PFSK-1 (cell line): ENCODE data around the gene GALNT5.

Source experiments
- FOXP2 ChIP-seq: optimal IDR thresholded peaks from 2 replicates; pipeline ENCODE3; 2011; ENCODE audit warnings: borderline replicate concordance, control low read depth, inconsistent platforms; ENCODE audit not compliant: insufficient read depth; ENCODE audit errors: extremely low read length, extremely low read depth
- POLR2AphosphoS5 ChIP-seq: IDR thresholded peaks from 2 replicates; pipeline ENCODE4 v1.6.1; 2012; ENCODE audit warnings: low read depth, mild to moderate bottlenecking, control low read depth, low read length, moderate library complexity
- SIN3A ChIP-seq: IDR thresholded peaks from 2 replicates; pipeline ENCODE4 v1.6.1; 2012; ENCODE audit warnings: mild to moderate bottlenecking, low read length, moderate library complexity, borderline replicate concordance; ENCODE audit not compliant: insufficient read depth
- TAF1 ChIP-seq: IDR thresholded peaks from 2 replicates; pipeline ENCODE4 v1.6.1; 2012; ENCODE audit warnings: low read length, control low read depth, borderline replicate concordance; ENCODE audit not compliant: insufficient read depth
- TF ChIP-seq, protein P1 (sequence below), 2 experiments: IDR thresholded peaks; 2 replicates each; pipeline versions ENCODE4 v1.6.1 to v1.8.0; 2011 to 2012; ENCODE audit warnings: low read depth in 2 of 2, low read length in 2 of 2, control low read depth in 1 of 2, inconsistent platforms in 1 of 2, mild to moderate bottlenecking in 1 of 2, moderate library complexity in 1 of 2; ENCODE audit not compliant: insufficient read depth in 1 of 2

Gene GALNT5

DNA sequence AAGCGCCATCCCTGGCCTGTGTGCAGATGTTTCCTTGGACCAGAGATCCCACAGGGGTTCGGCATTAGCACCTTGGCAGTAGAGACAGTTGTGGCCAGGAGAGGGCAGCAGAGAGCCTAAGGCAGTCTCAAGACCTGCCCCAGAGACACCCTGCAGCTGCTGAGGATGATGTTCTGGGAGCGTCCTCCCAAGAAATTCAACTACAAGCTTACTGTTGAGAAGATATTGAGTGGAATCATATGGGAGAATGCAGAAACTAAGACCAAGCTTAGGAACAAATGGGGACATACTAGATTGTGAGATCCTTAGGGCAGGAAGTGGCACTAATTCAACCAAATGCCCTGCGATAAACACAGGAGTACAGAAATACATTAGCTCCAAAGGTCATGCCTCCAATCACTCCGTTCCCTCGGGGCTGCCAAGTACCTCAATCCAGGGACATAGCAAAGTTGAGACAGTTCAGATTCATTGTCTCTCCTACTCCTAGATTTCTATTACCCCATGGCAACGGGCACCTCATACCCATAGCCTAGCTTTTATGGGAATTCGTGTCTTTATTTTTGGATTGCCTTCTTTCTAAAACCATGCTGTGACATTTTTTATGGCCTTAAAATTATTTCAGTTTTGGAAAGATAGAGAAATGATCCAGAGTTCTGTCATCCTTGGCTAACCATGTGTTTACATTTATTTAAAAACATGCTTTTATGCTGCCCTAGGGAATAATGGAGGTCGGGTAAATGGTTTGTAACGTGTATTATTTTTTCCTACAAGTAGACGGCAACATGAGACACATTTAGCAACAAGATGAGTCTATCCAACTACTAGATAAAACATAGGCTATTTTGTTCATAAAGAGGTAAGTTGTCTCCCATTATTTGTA is 70.4 kb downstream of the GALNT5 start:
- no peak for TF ChIP-seq TAF1
- TF ChIP-seq POLR2AphosphoS5 = no peak
- TF ChIP-seq FOXP2 = peak; percentile 14

DNA sequence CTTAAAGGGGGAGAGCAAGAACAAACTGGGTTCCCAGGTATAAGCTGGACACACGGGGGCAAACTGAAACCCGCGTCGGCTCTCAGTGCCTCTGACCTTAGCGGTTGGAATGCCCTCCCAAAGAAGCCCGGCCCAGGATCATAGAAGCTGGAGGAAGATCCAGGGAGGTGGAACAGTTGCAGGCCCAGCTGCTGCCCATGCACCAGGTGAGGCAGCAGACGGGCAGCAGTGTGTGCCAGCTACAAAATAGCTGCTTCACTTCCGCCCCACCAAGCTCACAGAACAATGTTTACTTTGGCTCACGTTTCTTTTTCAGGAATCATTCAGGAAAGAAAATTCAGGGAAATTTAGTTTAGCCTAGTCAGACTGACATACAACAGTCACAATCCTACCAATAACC is 72.0 kb downstream of the GALNT5 start:
- TF ChIP-seq FOXP2 = no peak
- no peak for TF ChIP-seq POLR2AphosphoS5
- TF ChIP-seq, protein P1, sequence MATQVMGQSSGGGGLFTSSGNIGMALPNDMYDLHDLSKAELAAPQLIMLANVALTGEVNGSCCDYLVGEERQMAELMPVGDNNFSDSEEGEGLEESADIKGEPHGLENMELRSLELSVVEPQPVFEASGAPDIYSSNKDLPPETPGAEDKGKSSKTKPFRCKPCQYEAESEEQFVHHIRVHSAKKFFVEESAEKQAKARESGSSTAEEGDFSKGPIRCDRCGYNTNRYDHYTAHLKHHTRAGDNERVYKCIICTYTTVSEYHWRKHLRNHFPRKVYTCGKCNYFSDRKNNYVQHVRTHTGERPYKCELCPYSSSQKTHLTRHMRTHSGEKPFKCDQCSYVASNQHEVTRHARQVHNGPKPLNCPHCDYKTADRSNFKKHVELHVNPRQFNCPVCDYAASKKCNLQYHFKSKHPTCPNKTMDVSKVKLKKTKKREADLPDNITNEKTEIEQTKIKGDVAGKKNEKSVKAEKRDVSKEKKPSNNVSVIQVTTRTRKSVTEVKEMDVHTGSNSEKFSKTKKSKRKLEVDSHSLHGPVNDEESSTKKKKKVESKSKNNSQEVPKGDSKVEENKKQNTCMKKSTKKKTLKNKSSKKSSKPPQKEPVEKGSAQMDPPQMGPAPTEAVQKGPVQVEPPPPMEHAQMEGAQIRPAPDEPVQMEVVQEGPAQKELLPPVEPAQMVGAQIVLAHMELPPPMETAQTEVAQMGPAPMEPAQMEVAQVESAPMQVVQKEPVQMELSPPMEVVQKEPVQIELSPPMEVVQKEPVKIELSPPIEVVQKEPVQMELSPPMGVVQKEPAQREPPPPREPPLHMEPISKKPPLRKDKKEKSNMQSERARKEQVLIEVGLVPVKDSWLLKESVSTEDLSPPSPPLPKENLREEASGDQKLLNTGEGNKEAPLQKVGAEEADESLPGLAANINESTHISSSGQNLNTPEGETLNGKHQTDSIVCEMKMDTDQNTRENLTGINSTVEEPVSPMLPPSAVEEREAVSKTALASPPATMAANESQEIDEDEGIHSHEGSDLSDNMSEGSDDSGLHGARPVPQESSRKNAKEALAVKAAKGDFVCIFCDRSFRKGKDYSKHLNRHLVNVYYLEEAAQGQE (IDR thresholded peaks at IDR 0.05; ENCODE audit: insufficient read depth in 1 of 2, low read depth in 2 of 2, low read length in 2 of 2) = no peak
- TF ChIP-seq SIN3A = no peak
- TF ChIP-seq TAF1 = no peak

DNA sequence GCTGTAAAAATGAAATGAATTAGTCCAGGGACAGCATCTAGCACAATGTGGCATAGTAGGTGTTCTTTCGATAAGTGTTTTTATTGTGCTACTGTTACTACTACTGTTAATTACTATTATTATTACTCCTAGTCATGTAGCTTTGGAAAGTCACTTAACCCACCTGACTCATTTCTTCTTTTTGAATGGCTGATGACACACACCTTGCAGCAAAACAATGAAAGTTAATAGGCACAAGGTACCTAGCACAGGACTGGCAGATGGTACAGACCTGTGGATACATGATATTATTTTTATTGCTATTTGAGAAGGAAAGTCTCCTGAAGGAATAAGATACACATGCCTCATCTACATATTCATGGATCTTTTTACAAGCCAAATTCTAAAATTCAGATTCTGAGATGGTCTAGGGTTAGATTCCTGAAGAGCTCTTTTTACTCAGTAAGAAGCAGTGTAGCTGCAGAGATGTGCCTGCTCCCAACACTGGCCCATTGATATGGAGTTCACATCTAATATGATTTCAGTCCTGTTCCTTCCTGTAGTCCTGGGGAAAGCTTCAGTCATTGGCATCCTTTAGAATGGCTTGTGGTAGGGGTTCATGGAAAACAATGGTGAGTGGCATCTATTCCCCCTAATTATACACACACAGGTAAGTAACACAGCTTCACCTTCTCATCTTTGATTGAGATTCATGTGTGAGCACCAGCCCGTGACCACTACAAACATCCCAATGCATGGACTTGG is 76.0 kb downstream of the GALNT5 start:
- TF ChIP-seq POLR2AphosphoS5 (no peak), FOXP2 (no peak), SIN3A (no peak), TAF1 (no peak)
- TF ChIP-seq, protein P1 (IDR thresholded peaks at IDR 0.05; ENCODE audit: insufficient read depth in 1 of 2, low read depth in 2 of 2, low read length in 2 of 2) = no peak

DNA sequence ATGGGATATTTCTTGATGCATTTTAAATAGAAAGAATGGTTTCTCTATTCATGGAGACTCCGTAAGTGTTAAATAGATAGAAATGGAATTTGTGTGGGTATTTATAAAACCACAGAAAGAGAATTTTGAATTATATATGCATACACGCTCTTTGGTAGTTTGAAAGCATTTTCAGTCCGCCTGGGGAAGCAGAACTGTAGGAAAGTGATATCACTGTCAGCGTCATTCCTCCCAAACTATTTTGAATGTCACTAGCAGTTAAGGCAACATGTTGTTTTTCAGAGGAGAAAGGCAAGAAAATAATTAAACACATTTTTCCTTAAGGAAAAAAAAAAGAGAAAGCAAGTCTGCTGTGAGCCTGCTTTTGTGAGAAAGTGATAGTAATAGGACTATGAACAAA is 76.8 kb downstream of the GALNT5 start:
- TF ChIP-seq FOXP2 (no peak), POLR2AphosphoS5 (no peak), TAF1 (no peak), SIN3A (no peak)

DNA sequence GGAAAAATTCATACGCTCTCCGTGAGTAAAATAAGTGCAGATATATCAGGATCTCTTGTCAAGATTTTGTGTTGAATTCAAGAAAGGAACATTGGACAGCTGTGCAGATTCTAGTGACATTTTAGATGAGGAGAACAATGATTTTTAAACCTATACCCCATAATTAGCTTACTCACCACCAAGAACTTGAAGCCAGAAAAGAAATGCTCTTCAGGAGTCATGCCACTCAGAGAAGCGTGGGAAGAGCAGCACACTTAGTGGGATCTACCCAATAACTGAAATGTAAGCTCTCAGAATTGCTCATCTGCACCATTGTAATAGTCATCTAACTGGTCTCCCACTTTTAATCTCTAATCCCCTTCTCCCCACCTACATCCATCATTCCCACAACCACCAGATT is 77.3 kb downstream of the GALNT5 start:
- TF ChIP-seq, protein P1 (IDR thresholded peaks at IDR 0.05; ENCODE audit: insufficient read depth in 1 of 2, low read depth in 2 of 2, low read length in 2 of 2) = no peak
- no peak for TF ChIP-seq TAF1
- TF ChIP-seq FOXP2 = no peak
- no peak for TF ChIP-seq SIN3A
- TF ChIP-seq POLR2AphosphoS5 = no peak

DNA sequence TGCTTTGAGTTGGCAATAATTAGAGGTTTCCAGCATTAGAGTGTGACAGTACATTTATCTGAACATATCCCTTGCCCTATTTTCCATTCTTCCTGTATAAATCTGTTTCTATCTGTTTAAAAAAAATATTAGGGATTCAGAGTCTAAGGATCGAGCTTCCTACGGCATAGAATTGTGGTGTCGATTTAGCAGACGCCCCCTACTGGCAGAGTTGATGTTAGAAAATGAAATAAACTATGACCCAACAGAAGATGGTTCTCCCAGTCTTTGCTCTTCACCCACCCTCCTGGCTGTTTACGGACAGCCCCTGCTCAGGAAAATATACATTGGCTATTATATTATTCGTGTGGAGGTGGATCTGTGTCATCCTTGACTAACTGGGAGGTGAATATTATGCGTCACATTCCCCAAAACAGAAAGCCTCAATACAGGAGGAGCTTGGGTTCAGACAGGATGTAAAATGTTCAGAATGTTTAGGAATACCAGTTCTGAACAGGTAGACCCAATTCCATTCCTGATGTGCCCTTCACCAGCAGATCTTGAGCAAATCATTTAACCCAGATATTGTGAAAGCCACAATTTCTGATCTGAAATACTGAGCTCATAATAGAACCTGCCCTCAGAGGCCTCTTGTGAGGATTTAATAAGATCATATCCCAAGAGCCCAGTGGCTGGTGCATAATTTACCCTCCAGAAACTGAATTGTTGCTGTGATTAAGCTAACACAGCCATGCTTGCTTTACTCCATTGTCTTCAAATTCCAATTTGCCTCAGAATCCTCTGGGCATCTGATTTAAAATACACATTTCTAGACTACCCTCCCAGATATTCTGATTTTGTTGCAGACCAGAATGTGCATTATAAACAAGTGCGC is 78.9 kb downstream of the GALNT5 start:
- TF ChIP-seq TAF1 (no peak), SIN3A (no peak), POLR2AphosphoS5 (no peak), FOXP2 (no peak)
- TF ChIP-seq, protein P1 (IDR thresholded peaks at IDR 0.05; ENCODE audit: insufficient read depth in 1 of 2, low read depth in 2 of 2, low read length in 2 of 2) = no peak
